Activated CD4-positive, alpha-beta T cell treated with anti-CD3 and anti-CD28 coated beads, Interleukin-2, amount 10 ng/mL, durations not matched to agents 7 days and 5 days (primary cell): ENCODE data around the gene DEPDC5. TPM values are rescaled to one million over a fixed set of nuclear protein-coding genes. Genes with fewer than 3 reads are reported as not detected.

Source experiments
- CTCF ChIA-PET: fragments of 350-600 bp; sonication (Branson Sonifier 250); formaldehyde crosslinking; loops from one replicate; lab custom pipeline; 2021; ENCODE audit warnings: antibody characterized with exemption; lab: Charles Lee
- POLR2A ChIA-PET: fragments of 350-600 bp; sonication (Branson Sonifier 250); formaldehyde crosslinking; loops from one replicate; lab custom pipeline; 2021; ENCODE audit warnings: antibody characterized with exemption; lab: Charles Lee
- DNase-seq: peaks from one replicate; pipeline ENCODE4 v3.0.0-alpha.2; 2020
- H3K27ac Mint-ChIP-seq: one replicate; pipeline ENCODE4 v1.8.0; 2021; ENCODE audit warnings: mild to moderate bottlenecking, moderate library complexity, mixed read lengths
- H3K27me3 Mint-ChIP-seq: one replicate; pipeline ENCODE4 v1.8.0; 2021; ENCODE audit warnings: mixed read lengths
- H3K36me3 Mint-ChIP-seq: one replicate; pipeline ENCODE4 v1.8.0; 2021; ENCODE audit warnings: low read depth, mixed read lengths
- H3K4me1 Mint-ChIP-seq: one replicate; pipeline ENCODE4 v1.8.0; 2021; ENCODE audit warnings: mixed read lengths
- H3K4me3 Mint-ChIP-seq: one replicate; pipeline ENCODE4 v1.8.0; 2021; ENCODE audit warnings: mild to moderate bottlenecking, moderate library complexity, mixed read lengths
- H3K9me3 Mint-ChIP-seq: one replicate; pipeline ENCODE4 v1.8.0; 2021; ENCODE audit warnings: mixed read lengths
- total RNA-seq, 2 experiments: library from RNA; stranded (reverse); gene quantifications; one replicate each; pipeline ENCODE4 v1.2.3, GENCODE V29; 2021

The DEPDC5 gene
- total RNA-seq, 2 experiments from 2014 or later, result 39.5 to 41.1 TPM

DNA sequence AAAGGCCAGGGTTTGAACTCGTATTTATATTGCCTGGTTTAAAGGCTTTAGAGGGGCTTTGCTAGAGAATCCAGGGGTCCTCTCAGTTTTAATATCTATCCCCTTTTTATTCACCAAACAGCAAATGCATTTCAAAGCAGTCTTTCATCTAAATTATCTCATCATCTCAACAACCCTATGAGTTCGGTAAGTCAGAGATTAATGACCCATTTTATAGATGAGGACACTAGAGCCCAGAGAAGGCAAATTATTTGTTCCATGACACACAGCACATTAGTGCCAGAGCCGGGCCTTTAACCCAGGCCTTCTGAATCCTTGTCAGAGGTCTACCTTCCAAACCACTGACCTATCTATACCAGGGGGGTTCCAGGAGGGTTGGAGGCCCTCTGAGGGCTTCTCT is 173.7 kb downstream of the DEPDC5 start:
- Mint-ChIP-seq H3K36me3 (no peaks in the 10 kb centered on the region), H3K4me3 (no peak overlapping the region), H3K4me1 (peaks cover 7% of the 10 kb centered on the region), H3K27me3 (peaks cover 17% of the 10 kb centered on the region), H3K9me3 (no peaks in the 10 kb centered on the region), H3K27ac (no peak overlapping the region)
- POLR2A ChIA-PET, result no interaction called here
- no peak for DNase-seq
- CTCF ChIA-PET, result no interaction called here

DNA sequence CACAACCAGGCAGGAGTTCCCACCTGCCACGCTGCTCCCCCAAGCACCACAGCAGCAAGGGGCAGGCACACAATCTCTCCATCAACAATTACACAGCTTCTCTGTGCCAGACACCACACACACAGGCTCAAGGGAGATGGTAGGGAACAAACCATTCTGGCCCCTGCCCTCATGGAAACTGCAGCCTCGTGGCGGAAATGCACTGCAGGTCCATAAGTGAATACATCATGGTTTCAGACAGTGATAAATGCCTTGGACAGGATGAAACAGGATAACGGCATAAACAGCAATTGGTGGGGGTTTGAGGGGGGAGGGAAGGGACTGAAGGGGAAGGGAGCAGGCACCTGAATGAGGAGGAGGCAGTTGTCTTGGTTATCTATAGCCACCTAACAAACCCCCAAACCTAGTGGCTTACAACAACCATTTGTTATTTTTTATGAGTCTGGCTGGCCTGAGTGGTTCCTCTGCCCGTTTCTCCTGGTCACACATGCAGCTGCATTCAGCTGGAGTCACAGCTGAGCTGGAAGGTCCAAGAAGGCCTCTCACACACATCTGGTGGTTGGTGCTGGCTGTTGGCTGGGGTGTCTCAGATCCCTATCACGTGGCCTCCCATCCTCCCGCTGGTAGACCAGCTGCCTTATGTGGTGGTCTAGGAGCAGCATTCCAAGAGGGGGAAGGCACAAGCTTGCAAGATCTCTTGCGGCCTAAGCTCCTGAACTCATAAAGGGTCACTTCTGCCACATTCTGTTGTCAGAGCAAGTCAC is 175.5 kb downstream of the DEPDC5 start:
- Mint-ChIP-seq H3K4me3 (no peak overlapping the region), H3K9me3 (no peaks in the 10 kb centered on the region)

GRCh38 chr22:31932863-31933262 is 179.0 kb downstream of the DEPDC5 start:
- DNase-seq, result no peak
- H3K4me1 Mint-ChIP-seq, result peaks cover 2% of the 10 kb centered on the region

More for the DNA sequence above, 175.5 kb downstream of the DEPDC5 start:
- peaks cover 20% of the 10 kb centered on the region for H3K27me3 Mint-ChIP-seq
- DNase-seq, result no peak
- no peaks in the 10 kb centered on the region for H3K4me1 Mint-ChIP-seq
- ChIA-PET POLR2A (no interaction called here), CTCF (interaction anchor here (1.2 kb wide), 1 partner anchor 12 kb away, joined by 3 read pairs; no protein-coding TSS in a partner anchor)
- no peak overlapping the region for H3K27ac Mint-ChIP-seq
- H3K36me3 Mint-ChIP-seq, result no peaks in the 10 kb centered on the region

DNA sequence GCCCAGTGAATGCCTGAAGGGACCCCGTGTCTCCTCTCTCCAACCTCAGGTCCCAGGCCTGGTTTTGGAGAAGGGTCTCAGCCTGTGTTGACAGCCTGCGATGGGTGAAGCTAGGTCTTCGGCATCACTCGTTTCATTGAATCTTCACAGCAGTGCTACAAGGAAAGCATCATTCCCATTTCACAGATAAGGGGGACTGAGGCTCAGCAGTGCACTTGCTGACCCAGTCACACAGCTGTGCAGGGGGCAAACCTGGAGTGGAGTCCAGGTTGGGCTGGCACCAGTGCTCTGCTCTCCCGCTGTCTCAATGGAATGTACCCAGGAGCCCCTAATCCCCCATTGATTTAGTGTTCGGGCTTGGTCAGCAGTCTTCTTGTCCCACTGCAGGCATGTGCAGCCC is 179.6 kb downstream of the DEPDC5 start:
- Mint-ChIP-seq H3K4me1 (peaks cover 2% of the 10 kb centered on the region), H3K4me3 (no peak overlapping the region), H3K36me3 (no peaks in the 10 kb centered on the region), H3K9me3 (no peaks in the 10 kb centered on the region), H3K27ac (no peak overlapping the region), H3K27me3 (peaks cover 6% of the 10 kb centered on the region)
- ChIA-PET POLR2A (no interaction called here), CTCF (interaction anchor here (1.2 kb wide), 1 partner anchor 37 kb away, joined by 4 read pairs; no protein-coding TSS in a partner anchor)
- no peak for DNase-seq

More at GRCh38 chr22:31932863-31933262, 179.0 kb downstream of the DEPDC5 start:
- Mint-ChIP-seq H3K27ac (no peak overlapping the region), H3K9me3 (no peaks in the 10 kb centered on the region), H3K27me3 (peaks cover 9% of the 10 kb centered on the region), H3K4me3 (no peak overlapping the region), H3K36me3 (no peaks in the 10 kb centered on the region)
- ChIA-PET CTCF (interaction anchor here (1.2 kb wide), 1 partner anchor 38 kb away, joined by 4 read pairs; no protein-coding TSS in a partner anchor), POLR2A (no interaction called here)

DNA sequence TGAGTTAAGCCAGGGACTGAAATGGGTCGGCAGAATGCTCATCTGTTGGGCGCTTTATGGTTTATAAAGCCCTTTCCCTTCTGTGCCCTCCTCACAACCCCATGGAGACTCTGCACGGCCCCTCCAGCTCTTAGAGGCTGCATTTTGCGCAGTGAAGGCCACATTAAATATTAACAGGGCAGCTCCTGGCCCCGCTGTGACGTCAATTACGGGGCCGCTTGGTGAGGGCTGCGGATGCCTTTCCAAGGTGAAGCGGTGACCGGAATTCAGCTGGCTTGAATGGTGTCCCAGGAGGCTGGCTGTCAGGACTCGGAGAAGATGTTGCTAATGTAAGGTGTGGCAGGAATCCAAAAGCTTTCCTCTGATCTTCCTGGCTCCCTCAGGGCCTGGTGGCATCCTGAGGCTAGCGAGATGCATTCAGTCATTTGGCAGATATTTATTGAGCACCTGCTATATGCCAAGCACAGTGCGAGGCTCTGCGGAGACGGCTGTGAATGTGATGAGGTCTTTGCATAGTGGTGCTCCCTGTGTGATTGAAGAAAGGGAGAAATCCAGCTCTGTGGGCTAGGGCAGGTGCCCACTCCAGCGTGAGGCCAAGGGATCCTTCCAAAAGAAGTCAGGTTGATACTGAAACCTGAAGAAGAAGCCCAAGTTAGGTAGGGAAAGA is 180.1 kb downstream of the DEPDC5 start:
- H3K36me3 Mint-ChIP-seq, result no peaks in the 10 kb centered on the region
- peaks cover 6% of the 10 kb centered on the region for H3K27me3 Mint-ChIP-seq
- H3K27ac Mint-ChIP-seq, result no peak overlapping the region
- POLR2A ChIA-PET, result no interaction called here
- DNase-seq, result no peak
- no peaks in the 10 kb centered on the region for H3K9me3 Mint-ChIP-seq
- CTCF ChIA-PET, result interaction anchor here (1.2 kb wide), 1 partner anchor 37 kb away, joined by 4 read pairs; no protein-coding TSS in a partner anchor
- H3K4me3 Mint-ChIP-seq, result no peak overlapping the region
- H3K4me1 Mint-ChIP-seq, result peaks cover 2% of the 10 kb centered on the region

DNA sequence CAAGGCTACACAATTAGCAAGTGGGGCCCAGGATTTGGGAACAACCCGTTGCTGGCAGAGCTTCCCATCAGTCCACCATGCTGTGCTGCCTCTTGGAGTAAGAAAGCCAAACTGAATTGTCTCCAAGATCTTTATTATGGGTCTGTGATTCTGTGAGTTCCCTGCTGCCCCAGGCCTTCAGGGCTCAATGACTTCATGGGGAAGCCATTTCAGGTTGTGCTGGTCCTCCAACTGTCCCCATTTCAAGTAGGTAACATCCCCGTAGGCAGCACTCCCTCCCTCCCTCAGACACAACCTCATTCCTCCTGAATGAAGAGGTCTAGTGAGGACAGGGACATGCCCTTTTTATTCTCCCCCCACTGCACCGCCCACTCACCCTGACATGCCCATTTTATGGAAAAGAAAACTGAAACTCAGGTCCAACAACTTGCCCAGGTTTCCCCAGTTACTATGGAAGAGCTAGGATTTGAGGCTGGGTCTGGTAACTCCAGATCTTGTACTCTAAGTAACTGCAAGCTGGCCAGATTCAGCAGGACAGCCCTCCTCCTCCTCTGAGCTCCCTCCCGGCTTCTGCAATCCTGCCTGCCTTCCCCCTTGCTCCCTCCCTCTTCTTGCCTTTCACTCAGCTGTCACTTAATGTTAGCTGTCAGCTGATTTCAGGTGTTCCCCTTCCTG is 182.3 kb downstream of the DEPDC5 start:
- no peak for DNase-seq
- Mint-ChIP-seq H3K36me3 (no peaks in the 10 kb centered on the region), H3K4me3 (no peak overlapping the region), H3K27ac (no peak overlapping the region), H3K4me1 (peaks cover 2% of the 10 kb centered on the region), H3K27me3 (peaks cover 6% of the 10 kb centered on the region), H3K9me3 (no peaks in the 10 kb centered on the region)
- ChIA-PET CTCF (no interaction called here), POLR2A (no interaction called here)

GRCh38 chr22:31937341-31937740 is 183.5 kb downstream of the DEPDC5 start:
- Mint-ChIP-seq H3K36me3 (no peaks in the 10 kb centered on the region), H3K4me1 (peaks cover 2% of the 10 kb centered on the region), H3K4me3 (no peak overlapping the region), H3K27ac (no peak overlapping the region), H3K27me3 (peaks cover 3% of the 10 kb centered on the region), H3K9me3 (no peaks in the 10 kb centered on the region)
- no peak for DNase-seq
- ChIA-PET POLR2A (no interaction called here), CTCF (no interaction called here)

DNA sequence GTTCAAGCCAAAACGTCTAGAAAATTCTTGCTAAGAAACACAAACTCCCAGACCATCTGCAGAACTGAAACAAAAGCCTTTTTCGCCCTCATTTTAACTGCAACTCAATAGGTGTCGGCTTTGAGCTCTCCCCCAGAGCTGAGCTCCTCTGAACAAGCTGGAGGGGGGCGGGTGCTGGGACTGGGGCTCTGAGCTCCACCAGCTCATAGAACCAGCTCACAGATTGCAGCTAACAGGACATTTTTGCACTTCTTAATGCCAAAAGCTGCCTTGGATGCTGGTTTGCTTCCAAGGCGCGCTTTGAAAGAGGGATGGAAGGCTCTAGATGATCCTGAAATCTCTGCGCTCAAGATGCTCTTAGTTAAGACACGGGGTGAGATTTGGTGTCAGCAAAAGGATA is 184.5 kb downstream of the DEPDC5 start:
- POLR2A ChIA-PET, result no interaction called here
- Mint-ChIP-seq H3K27me3 (peaks cover 3% of the 10 kb centered on the region), H3K4me3 (no peak overlapping the region), H3K4me1 (peaks cover 10% of the 10 kb centered on the region), H3K27ac (no peak overlapping the region), H3K36me3 (no peaks in the 10 kb centered on the region), H3K9me3 (no peaks in the 10 kb centered on the region)
- DNase-seq, result no peak
- CTCF ChIA-PET, result no interaction called here

GRCh38 chr22:31940506-31940905 is 186.7 kb downstream of the DEPDC5 start:
- Mint-ChIP-seq H3K4me3 (no peak overlapping the region), H3K4me1 (peaks cover 17% of the 10 kb centered on the region), H3K27ac (no peak overlapping the region), H3K36me3 (no peaks in the 10 kb centered on the region), H3K27me3 (no peaks in the 10 kb centered on the region), H3K9me3 (no peaks in the 10 kb centered on the region)
- CTCF ChIA-PET, result interaction anchor here (0.6 to 1.4 kb wide), 2 partner anchors 12 to 673 kb away, joined by 3 to 4 read pairs; no protein-coding TSS in a partner anchor
- POLR2A ChIA-PET, result no interaction called here
- DNase-seq, result no peak

- peaks cover under 1% of the 10 kb centered on the region for H3K36me3 Mint-ChIP-seq
- no peak overlapping the region for H3K4me3 Mint-ChIP-seq
- ChIA-PET POLR2A (no interaction called here), CTCF (interaction anchor here (2.8 kb wide), 1 partner anchor 28 kb away, joined by 8 read pairs; no protein-coding TSS in a partner anchor)
- no peak for DNase-seq
- H3K4me1 Mint-ChIP-seq, result peaks cover 17% of the 10 kb centered on the region
- H3K27me3 Mint-ChIP-seq, result no peaks in the 10 kb centered on the region
- no peaks in the 10 kb centered on the region for H3K9me3 Mint-ChIP-seq
- peak overlapping the region; percentile 54 for H3K27ac Mint-ChIP-seq
These were observed 188.3 kb downstream of the DEPDC5 start for GRCh38 chr22:31942091-31942490.

GRCh38 chr22:31943206-31943977 is 189.6 kb downstream of the DEPDC5 start:
- Mint-ChIP-seq H3K27me3 (no peaks in the 10 kb centered on the region), H3K4me3 (peak overlapping the region; percentile 85), H3K36me3 (peaks cover 11% of the 10 kb centered on the region), H3K4me1 (peaks cover 28% of the 10 kb centered on the region), H3K9me3 (no peaks in the 10 kb centered on the region), H3K27ac (peak overlapping the region; percentile 85)
- POLR2A ChIA-PET, result no interaction called here
- DNase-seq, result no peak
- CTCF ChIA-PET, result interaction anchor here (0.6 to 2.8 kb wide), 3 partner anchors 10 to 27 kb away, joined by 3 to 8 read pairs (median 3); no protein-coding TSS in a partner anchor
